ENCODE results near the gene RTN3.

Gene RTN3

DNA sequence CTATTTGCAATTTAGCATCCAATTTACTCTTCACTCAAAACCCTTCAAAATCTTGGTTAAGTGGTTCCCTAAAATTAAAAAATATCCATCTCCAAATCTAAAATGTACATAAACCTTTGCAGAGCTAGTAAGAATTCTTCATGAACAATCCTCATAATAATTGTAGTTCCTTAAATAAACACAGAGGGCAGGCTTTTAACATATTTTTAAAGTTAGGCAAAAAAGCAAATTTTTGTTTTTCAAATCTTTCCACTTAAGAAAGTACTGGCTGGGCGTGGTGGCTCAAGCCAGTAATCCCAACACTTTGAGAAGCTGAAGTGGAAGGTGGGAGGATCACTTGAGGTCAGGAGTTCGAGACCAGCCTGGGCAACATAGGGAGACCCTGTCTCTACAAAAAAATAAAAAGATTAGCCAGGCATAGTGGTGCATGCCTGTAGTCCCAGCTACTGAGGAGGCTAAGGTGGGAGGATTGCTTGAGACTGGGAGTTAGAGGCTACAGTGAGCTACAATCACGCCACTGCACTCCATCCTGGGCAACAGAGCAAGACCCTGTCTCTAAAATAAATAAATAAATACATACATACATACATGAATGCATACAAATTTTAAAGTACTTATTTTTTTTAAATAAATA is 42.0 kb upstream of the RTN3 start:
- DNase-seq = peak in 1 of 2 donors; percentile 72
- H3K27me3 ChIP-seq (ENCODE audit: insufficient read depth, low read length) = no peaks in the 10 kb centered on the region
- no CpG with 5 or more reads among the region's 3 CpGs for WGBS (ENCODE audit: extremely low coverage, insufficient coverage, insufficient read length)

DNA sequence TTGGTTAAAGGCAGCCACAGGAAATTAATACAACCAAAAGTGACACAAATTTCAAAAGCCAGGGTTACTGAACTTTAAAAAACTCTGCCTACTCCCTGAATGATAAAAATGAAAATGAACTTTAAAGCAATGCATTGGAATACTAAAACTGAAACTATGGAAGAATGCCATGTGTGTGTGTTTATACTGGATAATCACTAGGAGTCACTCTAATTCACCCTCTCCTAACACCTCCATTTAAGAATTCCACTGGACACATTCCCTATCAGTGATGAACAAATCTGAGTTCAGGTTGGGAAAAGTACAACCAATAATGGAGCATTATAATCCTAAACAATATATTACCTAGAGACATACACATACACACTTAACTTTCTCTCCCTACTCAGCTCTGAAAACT is 39.6 kb upstream of the RTN3 start:
- Histone ChIP-seq H3K9ac (ENCODE audit: low read length) (no peak overlapping the region), H2AFZ (ENCODE audit: insufficient read depth, low read length, poor library complexity) (no peak overlapping the region)

More for the DNA sequence above, 42.0 kb upstream of the RTN3 start:
- H3K4me2 ChIP-seq (ENCODE audit: low read length) = no peak overlapping the region
- H2BK120ac ChIP-seq (ENCODE audit: insufficient read depth, low read length, poor library complexity) = no peak overlapping the region
- H3K79me1 ChIP-seq (ENCODE audit: low read length) = no peaks in the 10 kb centered on the region
- no peak overlapping the region for H3K14ac ChIP-seq (ENCODE audit: low read length)
- no peak overlapping the region for H3K18ac ChIP-seq (ENCODE audit: low read length)
- H2BK12ac ChIP-seq (ENCODE audit: low read length) = no peak overlapping the region
- H3K79me2 ChIP-seq (ENCODE audit: control insufficient read depth, insufficient read depth, low read length, poor library complexity) = no peaks in the 10 kb centered on the region
- H3K36me3 ChIP-seq (ENCODE audit: control insufficient read depth in 1 of 2, insufficient read depth in 2 of 2, low read length in 2 of 2) = peaks cover 2 to 3% of the 10 kb centered on the region in 2 experiments
- no peak overlapping the region for H3K9ac ChIP-seq (ENCODE audit: low read length)
- no peak overlapping the region for H2AFZ ChIP-seq (ENCODE audit: insufficient read depth, low read length, poor library complexity)
- no peak overlapping the region for H2BK5ac ChIP-seq (ENCODE audit: low read depth, low read length, poor library complexity)
- no peak overlapping the region for H2AK5ac ChIP-seq (ENCODE audit: low read length)
- H3K4ac ChIP-seq (ENCODE audit: low read depth, low read length) = no peak overlapping the region
- H3K4me3 ChIP-seq (ENCODE audit: low read depth, low read length) = no peak overlapping the region
- H3K23ac ChIP-seq (ENCODE audit: low read length) = no peak overlapping the region
- no peaks in the 10 kb centered on the region for H3K4me1 ChIP-seq (ENCODE audit: control insufficient read depth in 1 of 2, insufficient read depth in 2 of 2, low read length in 2 of 2)
- no peak overlapping the region for H4K8ac ChIP-seq (ENCODE audit: low read depth, low read length)
- H3K9me3 ChIP-seq (ENCODE audit: insufficient read depth, low read depth, low read length) = no peaks in the 10 kb centered on the region
- no peak overlapping the region for H4K12ac ChIP-seq (ENCODE audit: low read depth, low read length)
- no peak overlapping the region for H4K91ac ChIP-seq (ENCODE audit: low read depth, low read length)
- H3K27ac ChIP-seq (ENCODE audit: low read depth, low read length) = no peak overlapping the region

DNA sequence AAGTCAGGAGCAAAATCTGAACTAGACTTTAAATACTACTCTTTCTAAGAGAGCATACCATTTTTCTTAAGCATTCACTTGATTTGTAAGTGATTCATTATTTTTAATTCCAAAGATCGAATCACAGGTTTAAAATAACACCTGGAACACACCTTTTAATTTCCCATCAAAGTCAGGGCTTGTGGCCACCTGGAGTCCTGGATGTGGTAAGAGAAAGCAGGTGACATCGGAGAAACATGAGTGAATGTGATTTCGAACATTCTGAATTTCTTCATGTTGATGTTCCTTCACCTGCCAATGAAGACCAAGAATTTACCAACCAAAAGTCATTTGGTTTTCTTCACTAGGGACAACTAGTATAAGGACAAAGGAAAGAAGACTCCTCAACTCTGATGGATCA is 38.1 kb upstream of the RTN3 start:
- Histone ChIP-seq H3K4ac (ENCODE audit: low read depth, low read length) (no peak overlapping the region), H2BK120ac (ENCODE audit: insufficient read depth, low read length, poor library complexity) (no peak overlapping the region), H3K27me3 (ENCODE audit: insufficient read depth, low read length) (no peaks in the 10 kb centered on the region), H4K91ac (ENCODE audit: low read depth, low read length) (no peak overlapping the region), H2BK12ac (ENCODE audit: low read length) (no peak overlapping the region), H3K9me3 (ENCODE audit: insufficient read depth, low read depth, low read length) (no peaks in the 10 kb centered on the region), H2BK5ac (ENCODE audit: low read depth, low read length, poor library complexity) (no peak overlapping the region), H3K79me2 (ENCODE audit: control insufficient read depth, insufficient read depth, low read length, poor library complexity) (no peaks in the 10 kb centered on the region), H4K8ac (ENCODE audit: low read depth, low read length) (no peak overlapping the region), H2AFZ (ENCODE audit: insufficient read depth, low read length, poor library complexity) (no peak overlapping the region), H3K27ac (ENCODE audit: low read depth, low read length) (no peak overlapping the region), H3K23ac (ENCODE audit: low read length) (no peak overlapping the region), H3K4me3 (ENCODE audit: low read depth, low read length) (no peak overlapping the region), H3K36me3 (ENCODE audit: control insufficient read depth in 1 of 2, insufficient read depth in 2 of 2, low read length in 2 of 2) (peaks cover 7% of the 10 kb centered on the region in 2 experiments), H3K4me2 (ENCODE audit: low read length) (no peak overlapping the region), H3K4me1 (ENCODE audit: control insufficient read depth in 1 of 2, insufficient read depth in 2 of 2, low read length in 2 of 2) (no peaks in the 10 kb centered on the region), H3K79me1 (ENCODE audit: low read length) (no peaks in the 10 kb centered on the region), H3K14ac (ENCODE audit: low read length) (no peak overlapping the region), H3K18ac (ENCODE audit: low read length) (no peak overlapping the region), H2AK5ac (ENCODE audit: low read length) (no peak overlapping the region), H3K9ac (ENCODE audit: low read length) (no peak overlapping the region), H4K12ac (ENCODE audit: low read depth, low read length) (no peak overlapping the region)
- no peak for DNase-seq
- WGBS (ENCODE audit: extremely low coverage, insufficient coverage, insufficient read length) = no CpG with 5 or more reads among the region's 3 CpGs

More for the DNA sequence above, 39.6 kb upstream of the RTN3 start:
- no peak overlapping the region for H2AK5ac ChIP-seq (ENCODE audit: low read length)
- H3K4me3 ChIP-seq (ENCODE audit: low read depth, low read length) = no peak overlapping the region
- H3K18ac ChIP-seq (ENCODE audit: low read length) = no peak overlapping the region
- no peaks in the 10 kb centered on the region for H3K27me3 ChIP-seq (ENCODE audit: insufficient read depth, low read length)
- no peak for DNase-seq
- H4K91ac ChIP-seq (ENCODE audit: low read depth, low read length) = no peak overlapping the region
- no peak overlapping the region for H4K12ac ChIP-seq (ENCODE audit: low read depth, low read length)
- no peak overlapping the region for H3K23ac ChIP-seq (ENCODE audit: low read length)
- no peak overlapping the region for H2BK12ac ChIP-seq (ENCODE audit: low read length)
- no peak overlapping the region for H3K4ac ChIP-seq (ENCODE audit: low read depth, low read length)
- no peak overlapping the region for H3K27ac ChIP-seq (ENCODE audit: low read depth, low read length)
- no peaks in the 10 kb centered on the region for H3K9me3 ChIP-seq (ENCODE audit: insufficient read depth, low read depth, low read length)
- H3K14ac ChIP-seq (ENCODE audit: low read length) = no peak overlapping the region
- no peak overlapping the region for H3K4me2 ChIP-seq (ENCODE audit: low read length)
- H2BK120ac ChIP-seq (ENCODE audit: insufficient read depth, low read length, poor library complexity) = no peak overlapping the region
- no peak overlapping the region for H2BK5ac ChIP-seq (ENCODE audit: low read depth, low read length, poor library complexity)
- no peaks in the 10 kb centered on the region for H3K4me1 ChIP-seq (ENCODE audit: control insufficient read depth in 1 of 2, insufficient read depth in 2 of 2, low read length in 2 of 2)
- peaks cover 7% of the 10 kb centered on the region in 2 experiments for H3K36me3 ChIP-seq (ENCODE audit: control insufficient read depth in 1 of 2, insufficient read depth in 2 of 2, low read length in 2 of 2)
- H4K8ac ChIP-seq (ENCODE audit: low read depth, low read length) = no peak overlapping the region
- H3K79me2 ChIP-seq (ENCODE audit: control insufficient read depth, insufficient read depth, low read length, poor library complexity) = no peaks in the 10 kb centered on the region
- no peaks in the 10 kb centered on the region for H3K79me1 ChIP-seq (ENCODE audit: low read length)

DNA sequence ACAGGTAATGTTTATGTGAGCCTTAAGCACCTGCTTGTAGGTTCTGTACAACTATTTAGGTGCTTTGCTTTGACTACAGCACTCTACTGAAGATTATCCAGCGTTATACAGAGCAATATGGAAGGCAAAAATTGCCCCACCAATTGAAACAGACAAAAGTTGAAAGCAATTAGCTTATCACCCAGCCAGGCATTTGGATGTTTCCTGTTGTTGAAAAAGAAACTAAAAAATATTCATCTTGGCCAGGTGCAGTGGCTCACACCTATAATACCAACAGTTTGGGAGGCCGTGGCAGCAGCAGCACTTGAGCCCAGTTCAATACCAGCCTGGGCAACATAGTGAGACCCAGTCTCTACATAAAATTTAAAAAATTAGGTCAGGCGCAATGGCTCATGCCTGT is 28.6 kb upstream of the RTN3 start:
- Histone ChIP-seq H3K23ac (ENCODE audit: low read length) (no peak overlapping the region), H3K4me3 (ENCODE audit: low read depth, low read length) (no peak overlapping the region), H3K4me1 (ENCODE audit: control insufficient read depth in 1 of 2, insufficient read depth in 2 of 2, low read length in 2 of 2) (no peaks in the 10 kb centered on the region), H3K79me2 (ENCODE audit: control insufficient read depth, insufficient read depth, low read length, poor library complexity) (no peaks in the 10 kb centered on the region), H3K9ac (ENCODE audit: low read length) (no peak overlapping the region), H2AFZ (ENCODE audit: insufficient read depth, low read length, poor library complexity) (no peak overlapping the region), H3K4me2 (ENCODE audit: low read length) (no peak overlapping the region), H3K18ac (ENCODE audit: low read length) (no peak overlapping the region), H2BK12ac (ENCODE audit: low read length) (no peak overlapping the region), H2BK5ac (ENCODE audit: low read depth, low read length, poor library complexity) (no peak overlapping the region), H2AK5ac (ENCODE audit: low read length) (no peak overlapping the region), H4K91ac (ENCODE audit: low read depth, low read length) (no peak overlapping the region), H3K4ac (ENCODE audit: low read depth, low read length) (no peak overlapping the region), H4K8ac (ENCODE audit: low read depth, low read length) (no peak overlapping the region), H3K79me1 (ENCODE audit: low read length) (no peaks in the 10 kb centered on the region), H2BK120ac (ENCODE audit: insufficient read depth, low read length, poor library complexity) (no peak overlapping the region), H3K9me3 (ENCODE audit: insufficient read depth, low read depth, low read length) (no peaks in the 10 kb centered on the region), H3K14ac (ENCODE audit: low read length) (no peak overlapping the region), H4K12ac (ENCODE audit: low read depth, low read length) (no peak overlapping the region), H3K36me3 (ENCODE audit: control insufficient read depth in 1 of 2, insufficient read depth in 2 of 2, low read length in 2 of 2) (peaks cover 5% of the 10 kb centered on the region in 2 experiments), H3K27ac (ENCODE audit: low read depth, low read length) (no peak overlapping the region), H3K27me3 (ENCODE audit: insufficient read depth, low read length) (no peaks in the 10 kb centered on the region)
- no peak for DNase-seq
- WGBS (ENCODE audit: extremely low coverage, insufficient coverage, insufficient read length) = no CpG with 5 or more reads among the region's 3 CpGs

All from trophoblast cell (in vitro differentiated cells and primary cell).